ENCODE results near the gene SLC22A5.
"Not testable (repeated sequence)": the region's sequence is repeated elsewhere in the genome, so short reads cannot be mapped to it uniquely, and the experiment has no call there.

Gene SLC22A5

DNA sequence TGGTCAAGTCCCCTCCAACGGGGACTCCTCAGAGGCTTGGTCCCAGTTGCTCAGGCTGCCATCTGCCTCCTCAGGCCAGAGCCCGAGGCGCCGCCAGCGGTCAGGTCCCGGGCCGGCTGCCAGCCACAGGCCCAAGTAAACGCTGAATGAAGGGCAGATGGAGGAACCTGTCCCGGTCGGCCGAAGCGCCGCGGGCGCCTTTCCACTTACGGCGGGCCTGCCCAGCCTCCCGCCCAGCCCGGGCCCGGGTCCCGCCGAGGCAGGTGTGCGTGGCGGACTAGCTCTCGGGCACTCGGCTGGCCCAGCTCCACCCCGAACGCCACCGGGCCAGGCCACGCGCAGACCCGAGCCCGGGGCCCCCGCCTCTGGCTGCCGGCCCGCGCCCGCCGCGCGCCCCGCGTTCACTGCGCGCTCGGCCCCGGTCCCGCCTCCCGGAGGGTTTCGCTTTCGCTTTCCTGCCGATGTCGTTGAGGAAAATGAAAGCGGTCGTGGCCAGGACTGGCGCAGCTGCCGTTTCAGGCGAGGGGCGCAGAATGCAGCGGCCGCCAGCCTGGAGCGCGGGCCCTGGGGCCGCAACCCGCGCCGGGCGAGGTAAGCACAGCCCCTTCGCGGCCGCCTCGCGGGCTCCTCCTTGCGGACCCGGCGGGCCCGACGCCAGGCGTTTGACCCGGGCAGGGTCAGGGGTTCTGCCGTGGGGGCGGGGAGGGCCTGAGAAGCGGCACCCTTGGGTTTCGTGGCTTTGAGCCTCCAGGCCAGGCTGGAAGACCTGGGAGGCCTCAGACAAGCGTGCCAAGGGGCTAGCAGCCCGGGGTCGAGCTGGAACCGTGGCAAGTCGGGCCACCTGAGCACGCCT is 41.2 kb downstream of the SLC22A5 start:
- Histone ChIP-seq H3K27ac (ENCODE audit: low read depth, low read length) (peak overlapping the region; percentile 99), H3K27me3 (ENCODE audit: control insufficient read depth, insufficient read depth, low read length) (no peaks in the 10 kb centered on the region), H3K4me1 (ENCODE audit: control insufficient read depth, insufficient read depth, low read length) (peaks cover 34% of the 10 kb centered on the region), H3K4me3 (ENCODE audit: low read length) (peak overlapping the region; percentile 98), H3K36me3 (ENCODE audit: control insufficient read depth, insufficient read depth, low read length) (no peaks in the 10 kb centered on the region), H3K9ac (ENCODE audit: low read length) (peak overlapping the region; percentile 99)

DNA sequence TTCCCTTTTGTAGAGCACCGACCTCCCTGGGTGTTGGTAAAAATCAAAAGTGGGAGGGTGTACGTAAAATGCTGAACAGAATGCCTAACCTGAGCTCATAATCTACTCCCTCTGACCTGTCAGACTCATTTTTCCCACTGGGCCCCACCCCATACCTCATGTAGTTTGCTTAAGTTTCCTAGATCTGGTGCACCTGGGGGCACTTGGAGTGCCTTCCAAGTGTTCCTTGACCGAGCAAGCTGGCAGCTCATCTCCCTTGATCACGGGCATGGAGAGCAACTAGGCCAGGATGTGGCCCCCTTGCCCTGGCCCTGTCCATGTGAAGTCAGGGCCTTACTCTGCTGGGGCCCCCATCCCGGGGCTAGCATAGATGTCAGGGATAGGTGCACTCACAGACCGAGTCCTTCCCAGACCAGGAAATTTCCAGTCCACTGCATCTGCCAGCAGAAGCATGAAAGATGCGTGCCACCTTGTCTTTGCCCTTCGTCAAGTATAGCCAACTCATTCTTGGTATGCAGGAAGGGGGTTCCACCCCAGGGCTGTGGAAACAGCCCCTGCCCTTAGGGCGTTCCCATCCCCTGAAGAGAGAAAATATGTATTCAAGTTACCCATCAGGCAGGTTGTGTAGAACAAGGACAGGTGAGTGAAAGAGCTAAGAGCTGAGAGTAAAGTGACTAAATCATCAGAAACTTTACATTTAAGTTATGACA is 41.9 kb downstream of the SLC22A5 start:
- H3K27ac ChIP-seq (ENCODE audit: low read depth, low read length), result peak overlapping the region; percentile 99
- peak overlapping the region; percentile 99 for H3K9ac ChIP-seq (ENCODE audit: low read length)
- peaks cover 36% of the 10 kb centered on the region for H3K4me1 ChIP-seq (ENCODE audit: control insufficient read depth, insufficient read depth, low read length)
- peak overlapping the region; percentile 98 for H3K4me3 ChIP-seq (ENCODE audit: low read length)
- H3K36me3 ChIP-seq (ENCODE audit: control insufficient read depth, insufficient read depth, low read length), result no peaks in the 10 kb centered on the region
- H3K27me3 ChIP-seq (ENCODE audit: control insufficient read depth, insufficient read depth, low read length), result no peaks in the 10 kb centered on the region

DNA sequence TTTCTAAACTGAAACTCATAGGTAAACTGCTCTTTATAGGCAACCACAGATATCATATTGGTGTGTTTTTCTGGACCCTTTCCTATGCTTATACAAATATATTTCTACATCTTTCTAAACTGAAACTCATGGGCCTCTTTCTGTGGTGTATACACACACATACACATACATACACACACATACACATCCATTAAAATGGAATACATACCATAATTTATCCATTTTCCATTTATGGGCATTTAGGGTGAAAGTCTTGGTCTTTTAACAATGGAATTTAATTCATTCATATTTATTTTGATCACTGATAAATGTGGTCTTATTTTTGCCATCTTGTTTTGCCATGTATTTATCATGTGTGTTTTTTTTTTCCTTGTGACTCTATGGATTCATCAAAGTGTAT is 44.1 kb downstream of the SLC22A5 start:
- Histone ChIP-seq H3K4me1 (ENCODE audit: control insufficient read depth, insufficient read depth, low read length) (peaks cover 44% of the 10 kb centered on the region), H3K36me3 (ENCODE audit: control insufficient read depth, insufficient read depth, low read length) (no peaks in the 10 kb centered on the region), H3K27me3 (ENCODE audit: control insufficient read depth, insufficient read depth, low read length) (no peaks in the 10 kb centered on the region), H3K4me3 (ENCODE audit: low read length) (no peak overlapping the region), H3K27ac (ENCODE audit: low read depth, low read length) (peak overlapping the region; percentile 24), H3K9ac (ENCODE audit: low read length) (no peak overlapping the region)

DNA sequence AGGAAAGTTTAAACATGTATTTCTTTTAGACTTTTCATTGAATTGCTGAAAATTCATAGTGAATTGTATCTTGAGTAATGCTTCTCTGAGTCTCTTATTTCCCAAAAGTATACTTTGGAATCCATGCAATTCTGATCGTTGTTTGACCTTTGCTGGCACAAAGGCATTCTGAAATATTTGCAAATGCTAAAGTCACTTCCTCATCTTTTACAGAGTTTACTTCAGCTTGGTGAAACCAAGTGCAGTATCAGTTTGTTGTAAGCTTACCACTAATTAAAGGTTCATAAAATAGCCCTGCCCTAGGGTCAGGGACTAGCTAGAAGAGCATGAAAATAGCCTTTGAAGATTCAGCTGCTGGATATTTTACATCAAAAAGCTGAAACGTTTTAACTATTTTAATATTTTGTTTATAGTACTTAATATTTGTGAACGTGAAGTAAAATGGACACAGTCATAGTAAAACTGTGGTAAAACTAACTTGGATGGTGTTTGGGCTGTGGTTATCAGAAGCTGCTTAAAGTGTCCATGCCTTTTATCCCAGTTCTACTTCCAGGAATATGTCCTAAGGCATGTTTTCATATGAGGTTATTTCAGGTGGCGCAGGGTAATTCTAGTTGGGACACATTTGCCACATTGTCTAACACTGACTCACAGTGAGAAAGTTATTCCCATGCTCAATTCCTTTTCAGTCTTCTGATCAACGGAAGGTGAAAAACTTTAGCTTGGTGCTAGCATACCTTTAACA is 45.3 kb downstream of the SLC22A5 start:
- no peak overlapping the region for H3K9ac ChIP-seq (ENCODE audit: low read length)

DNA sequence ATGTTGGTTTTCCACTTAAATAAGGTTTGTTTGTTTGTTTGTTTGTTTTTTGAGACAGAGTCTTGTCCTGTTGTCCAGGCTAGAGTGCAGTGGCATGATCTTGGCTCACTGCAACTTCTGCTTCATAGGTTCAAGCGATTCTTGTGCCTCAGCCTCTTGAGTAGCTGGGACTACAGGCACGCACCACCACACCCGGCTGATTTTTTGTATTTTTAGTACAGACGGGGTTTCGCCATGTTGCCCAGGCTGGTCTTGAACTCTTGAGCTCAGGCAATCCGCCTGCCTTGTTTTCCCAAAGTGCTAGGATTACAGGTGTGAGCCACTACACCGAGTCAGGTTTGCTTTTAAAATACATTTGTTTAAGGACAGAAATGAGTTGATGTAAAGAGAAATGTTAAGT is 46.0 kb downstream of the SLC22A5 start:
- H3K36me3 ChIP-seq (ENCODE audit: control insufficient read depth, insufficient read depth, low read length); H3K9ac ChIP-seq (ENCODE audit: low read length); H3K27me3 ChIP-seq (ENCODE audit: control insufficient read depth, insufficient read depth, low read length); H3K4me3 ChIP-seq (ENCODE audit: low read length): not testable (repeated sequence)
- H3K4me1 ChIP-seq (ENCODE audit: control insufficient read depth, insufficient read depth, low read length), result peaks cover 43% of the 10 kb centered on the region
- peak overlapping the region; percentile 53 for H3K27ac ChIP-seq (ENCODE audit: low read depth, low read length)

More for the DNA sequence above, 45.3 kb downstream of the SLC22A5 start:
- Histone ChIP-seq H3K4me3 (ENCODE audit: low read length) (no peak overlapping the region), H3K27me3 (ENCODE audit: control insufficient read depth, insufficient read depth, low read length) (no peaks in the 10 kb centered on the region), H3K27ac (ENCODE audit: low read depth, low read length) (peak overlapping the region; percentile 53), H3K36me3 (ENCODE audit: control insufficient read depth, insufficient read depth, low read length) (no peaks in the 10 kb centered on the region), H3K4me1 (ENCODE audit: control insufficient read depth, insufficient read depth, low read length) (peaks cover 40% of the 10 kb centered on the region)

DNA sequence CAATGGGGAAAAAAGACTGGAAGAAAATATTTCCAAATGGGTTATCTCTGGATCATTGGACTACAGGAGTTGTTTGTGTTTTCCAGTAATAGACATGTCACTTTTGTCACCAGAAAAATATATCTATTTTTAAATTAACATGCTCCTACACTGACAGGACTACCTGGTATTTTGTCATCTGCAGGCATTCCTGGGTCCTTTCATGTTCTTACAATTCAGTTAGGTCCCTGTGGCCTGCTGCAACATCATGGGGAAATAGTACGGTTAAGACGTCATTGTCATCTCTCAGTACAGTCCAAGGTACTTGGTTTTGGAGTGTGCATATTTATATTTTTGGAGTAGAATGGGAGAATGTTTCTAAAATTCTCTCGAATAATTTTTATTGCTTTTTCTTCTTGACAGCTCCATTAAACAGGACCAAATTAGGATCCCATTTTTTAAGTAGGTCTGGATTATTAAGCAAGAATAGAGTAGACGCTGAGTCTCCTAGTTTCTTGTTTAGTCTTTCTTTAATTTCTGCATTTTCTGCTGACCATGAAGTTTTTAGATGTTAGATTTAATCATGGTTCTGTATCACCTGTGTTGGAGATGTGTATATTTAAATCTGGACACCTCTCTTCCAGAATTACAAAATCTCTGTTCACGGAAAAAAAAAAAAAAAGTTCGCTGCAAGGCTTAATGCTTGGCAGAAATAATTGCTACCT is 46.9 kb downstream of the SLC22A5 start:
- Histone ChIP-seq H3K4me3 (ENCODE audit: low read length) (no peak overlapping the region), H3K27ac (ENCODE audit: low read depth, low read length) (peak overlapping the region; percentile 65), H3K4me1 (ENCODE audit: control insufficient read depth, insufficient read depth, low read length) (peaks cover 43% of the 10 kb centered on the region), H3K36me3 (ENCODE audit: control insufficient read depth, insufficient read depth, low read length) (peaks cover 8% of the 10 kb centered on the region), H3K27me3 (ENCODE audit: control insufficient read depth, insufficient read depth, low read length) (no peaks in the 10 kb centered on the region), H3K9ac (ENCODE audit: low read length) (no peak overlapping the region)

DNA sequence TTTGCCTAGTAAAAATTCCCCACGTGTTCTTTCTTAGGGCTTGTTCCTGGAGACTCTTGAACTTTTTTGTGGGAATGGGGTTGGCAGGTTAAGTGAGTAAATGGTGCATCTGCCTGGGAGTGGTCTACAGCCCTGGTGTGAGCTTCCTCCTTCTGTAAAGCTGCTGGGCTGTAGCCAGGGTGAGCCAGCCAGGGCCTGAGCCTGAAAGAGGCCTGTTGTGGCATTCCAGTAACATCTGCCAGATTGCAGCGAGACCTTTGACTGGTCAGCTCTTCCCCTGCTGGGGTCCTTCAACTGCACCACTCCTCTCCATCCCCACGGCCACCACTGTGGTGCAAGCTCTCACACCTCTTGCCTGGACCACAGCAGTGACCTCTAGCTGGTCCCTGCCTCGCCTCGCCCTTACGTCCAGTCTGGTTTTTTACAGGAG is 47.5 kb downstream of the SLC22A5 start:
- Histone ChIP-seq H3K4me1 (ENCODE audit: control insufficient read depth, insufficient read depth, low read length) (peaks cover 39% of the 10 kb centered on the region), H3K36me3 (ENCODE audit: control insufficient read depth, insufficient read depth, low read length) (peaks cover 8% of the 10 kb centered on the region), H3K27ac (ENCODE audit: low read depth, low read length) (peak overlapping the region; percentile 65), H3K27me3 (ENCODE audit: control insufficient read depth, insufficient read depth, low read length) (no peaks in the 10 kb centered on the region), H3K9ac (ENCODE audit: low read length) (no peak overlapping the region), H3K4me3 (ENCODE audit: low read length) (peak overlapping the region; percentile 10)

DNA sequence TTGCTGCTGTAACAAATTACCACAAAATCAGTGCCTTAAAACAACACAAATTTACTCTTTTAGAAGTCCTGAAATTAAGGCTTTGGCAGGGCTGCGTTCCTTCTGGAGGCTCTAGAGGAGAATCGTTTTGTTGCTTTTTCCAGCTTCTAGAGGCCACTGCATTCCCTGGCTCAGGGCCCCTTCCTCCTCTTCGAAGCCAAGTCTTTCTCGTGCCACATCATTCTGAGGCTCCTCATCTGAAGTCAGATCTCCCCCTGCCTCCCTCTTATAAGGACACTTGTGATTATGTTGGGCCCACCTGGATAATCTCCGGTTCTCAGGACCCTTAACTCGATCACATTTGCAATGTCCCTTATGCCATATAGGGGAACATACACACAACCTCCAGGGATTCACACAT is 48.0 kb downstream of the SLC22A5 start:
- peaks cover 8% of the 10 kb centered on the region for H3K36me3 ChIP-seq (ENCODE audit: control insufficient read depth, insufficient read depth, low read length)
- H3K4me1 ChIP-seq (ENCODE audit: control insufficient read depth, insufficient read depth, low read length), result peaks cover 38% of the 10 kb centered on the region
- no peak overlapping the region for H3K9ac ChIP-seq (ENCODE audit: low read length)
- no peak overlapping the region for H3K4me3 ChIP-seq (ENCODE audit: low read length)
- H3K27ac ChIP-seq (ENCODE audit: low read depth, low read length), result peak overlapping the region; percentile 65
- H3K27me3 ChIP-seq (ENCODE audit: control insufficient read depth, insufficient read depth, low read length), result no peaks in the 10 kb centered on the region

DNA sequence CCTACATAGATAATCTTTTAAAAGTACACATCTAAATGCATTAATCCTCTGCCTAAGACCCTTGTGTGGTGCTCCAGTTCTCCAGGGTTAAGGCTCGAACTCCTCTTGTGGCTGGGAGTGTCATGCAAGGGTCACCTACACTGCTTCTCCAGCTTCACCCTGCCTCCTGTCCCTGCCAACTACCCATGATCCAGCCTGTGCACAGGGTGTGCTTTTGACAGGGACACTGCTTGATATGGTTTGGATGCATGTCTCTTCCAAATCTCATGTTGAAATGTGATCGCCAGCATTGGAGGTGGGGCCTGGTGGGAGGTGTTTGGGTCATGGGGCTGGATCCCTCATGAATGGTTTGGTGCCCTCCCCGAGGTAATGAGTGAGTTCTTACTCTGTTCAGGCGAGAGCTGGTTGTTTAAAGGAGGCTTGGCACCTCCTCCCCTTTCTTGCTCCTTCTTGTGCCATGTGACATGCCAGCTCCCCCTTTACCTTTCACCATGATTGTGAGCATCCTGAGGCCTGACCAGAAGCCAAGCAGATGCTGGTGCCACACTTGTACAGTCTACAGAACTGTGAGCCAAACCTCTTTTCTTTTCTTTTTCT is 48.5 kb downstream of the SLC22A5 start:
- Histone ChIP-seq H3K9ac (ENCODE audit: low read length) (no peak overlapping the region), H3K27ac (ENCODE audit: low read depth, low read length) (peak overlapping the region; percentile 65)

DNA sequence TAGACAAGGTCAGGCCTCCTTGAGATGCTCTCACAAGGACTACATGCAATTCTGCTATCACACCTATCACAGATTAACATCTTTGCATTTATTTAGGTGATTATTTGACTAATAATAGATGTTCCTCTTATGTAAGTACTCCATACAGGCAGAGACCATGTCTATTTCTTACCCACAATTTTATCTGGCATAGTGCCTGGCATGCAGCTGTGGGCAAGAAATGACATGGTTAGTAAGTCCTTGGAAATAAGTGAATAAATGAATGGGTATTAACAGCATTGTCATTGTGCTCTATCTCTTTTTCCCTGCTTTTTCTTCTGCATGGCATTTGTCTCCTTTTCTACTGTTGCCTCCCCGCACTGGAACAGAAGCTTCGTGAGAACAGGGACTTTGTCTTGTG is 49.4 kb downstream of the SLC22A5 start:
- no peaks in the 10 kb centered on the region for H3K27me3 ChIP-seq (ENCODE audit: control insufficient read depth, insufficient read depth, low read length)
- H3K9ac ChIP-seq (ENCODE audit: low read length), result no peak overlapping the region
- peaks cover 49% of the 10 kb centered on the region for H3K4me1 ChIP-seq (ENCODE audit: control insufficient read depth, insufficient read depth, low read length)
- H3K27ac ChIP-seq (ENCODE audit: low read depth, low read length), result peak overlapping the region; percentile 64
- H3K36me3 ChIP-seq (ENCODE audit: control insufficient read depth, insufficient read depth, low read length), result peaks cover 13% of the 10 kb centered on the region
- no peak overlapping the region for H3K4me3 ChIP-seq (ENCODE audit: low read length)

More for the DNA sequence above, 48.5 kb downstream of the SLC22A5 start:
- peaks cover 8% of the 10 kb centered on the region for H3K36me3 ChIP-seq (ENCODE audit: control insufficient read depth, insufficient read depth, low read length)
- H3K4me1 ChIP-seq (ENCODE audit: control insufficient read depth, insufficient read depth, low read length), result peaks cover 42% of the 10 kb centered on the region
- no peak overlapping the region for H3K4me3 ChIP-seq (ENCODE audit: low read length)
- no peaks in the 10 kb centered on the region for H3K27me3 ChIP-seq (ENCODE audit: control insufficient read depth, insufficient read depth, low read length)

DNA sequence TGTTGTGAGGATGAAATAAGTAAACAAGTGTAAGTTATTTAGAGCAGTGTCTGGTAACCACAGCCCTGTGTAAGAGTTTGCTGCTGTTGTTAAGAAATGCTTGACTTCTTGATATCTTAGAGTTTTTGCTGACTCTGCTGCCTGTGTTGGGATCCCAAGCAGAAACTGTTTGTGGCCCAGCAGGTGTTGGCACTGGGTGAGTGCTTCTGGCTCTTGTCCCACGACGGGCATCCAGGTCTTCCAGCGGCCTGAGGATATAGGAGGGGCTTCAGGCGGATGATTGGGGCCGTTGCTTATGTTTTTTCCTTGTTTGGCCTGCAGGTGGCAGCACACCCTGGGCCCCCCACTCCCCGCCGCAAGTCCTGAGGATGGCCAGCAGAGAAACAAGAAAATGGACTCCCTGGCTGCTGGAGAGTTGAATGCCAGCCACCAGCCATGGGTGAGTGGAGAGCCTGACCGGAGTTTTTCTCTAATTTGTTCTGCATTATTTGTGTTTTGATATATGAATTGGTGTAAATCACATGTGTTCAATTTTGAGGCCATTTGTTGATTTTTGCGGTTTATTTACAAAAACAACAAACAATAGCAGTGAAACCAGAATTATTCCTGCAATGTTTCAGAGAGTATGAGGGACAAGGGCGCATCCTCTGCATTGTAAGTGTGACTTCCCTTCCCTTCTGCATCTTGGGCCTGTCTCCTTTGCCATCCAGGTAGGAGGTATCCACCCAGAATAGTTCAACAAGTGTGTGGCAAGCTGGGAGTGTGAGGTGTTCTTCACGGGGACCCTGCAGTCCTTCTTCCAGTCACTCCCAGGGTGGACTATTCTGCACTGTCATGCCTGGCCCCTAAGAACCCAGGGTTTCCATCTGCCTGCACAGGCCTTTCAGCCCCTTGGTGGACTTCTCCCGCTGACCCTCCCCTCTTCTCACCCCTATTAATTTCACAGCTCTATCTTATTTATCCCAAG is 50.3 kb downstream of the SLC22A5 start:
- Histone ChIP-seq H3K27ac (ENCODE audit: low read depth, low read length) (peak overlapping the region; percentile 64), H3K9ac (ENCODE audit: low read length) (no peak overlapping the region), H3K4me1 (ENCODE audit: control insufficient read depth, insufficient read depth, low read length) (peaks cover 51% of the 10 kb centered on the region), H3K4me3 (ENCODE audit: low read length) (peak overlapping the region; percentile 32), H3K27me3 (ENCODE audit: control insufficient read depth, insufficient read depth, low read length) (no peaks in the 10 kb centered on the region), H3K36me3 (ENCODE audit: control insufficient read depth, insufficient read depth, low read length) (peaks cover 13% of the 10 kb centered on the region)

Measured in rectal smooth muscle tissue (tissue), 1 donor.